Ramos (cell line): ENCODE results near the gene TDRD12.
"Not testable (repeated sequence)": the region's sequence is repeated elsewhere in the genome, so short reads cannot be mapped to it uniquely, and the experiment has no call there.

Experiments used
- in situ Hi-C: fragments of 300-500 bp; cut with MboI; formaldehyde crosslinking; loops from one replicate; pipeline ENCODE4 v1.14.3; 2022; ENCODE audit warnings: low sequenced_read_pairs; ENCODE audit not compliant: unreplicated experiment

The TDRD12 gene

GRCh38 chr19:32691952-32692726, 27.4 kb upstream of the TDRD12 start:
- in situ Hi-C loops, result no loop called here

GRCh38 chr19:32692727-32693061, 26.9 kb upstream of the TDRD12 start:
- in situ Hi-C loops, result no loop called here

GRCh38 chr19:32693151-32694108, 26.1 kb upstream of the TDRD12 start:
- in situ Hi-C loops, result not testable (repeated sequence)

GRCh38 chr19:32694316-32694715, 25.3 kb upstream of the TDRD12 start:
- in situ Hi-C loops, result not testable (repeated sequence)

GRCh38 chr19:32694851-32695250, 24.7 kb upstream of the TDRD12 start:
- in situ Hi-C loops, result not testable (repeated sequence)

GRCh38 chr19:32695506-32695905, 24.1 kb upstream of the TDRD12 start:
- in situ Hi-C loops, result not testable (repeated sequence)

GRCh38 chr19:32696771-32697170, 22.8 kb upstream of the TDRD12 start:
- in situ Hi-C loops, result not testable (repeated sequence)

- in situ Hi-C loops, result not testable (repeated sequence)
Observed at GRCh38 chr19:32700129-32700528, 19.4 kb upstream of the TDRD12 start.

GRCh38 chr19:32702010-32702409, 17.6 kb upstream of the TDRD12 start:
- in situ Hi-C loops, result no loop called here

- in situ Hi-C loops, result not testable (repeated sequence)
Observed at GRCh38 chr19:32704006-32704405, 15.6 kb upstream of the TDRD12 start.

GRCh38 chr19:32708457-32708856, 11.1 kb upstream of the TDRD12 start:
- in situ Hi-C loops, result no loop called here

GRCh38 chr19:32709032-32709431, 10.5 kb upstream of the TDRD12 start:
- in situ Hi-C loops, result no loop called here

GRCh38 chr19:32711747-32712146, 7.8 kb upstream of the TDRD12 start:
- in situ Hi-C loops, result no loop called here

- in situ Hi-C loops, result not testable (repeated sequence)
Observed at GRCh38 chr19:32716203-32716602, 3.4 kb upstream of the TDRD12 start.

GRCh38 chr19:32717496-32717895, 2.1 kb upstream of the TDRD12 start:
- in situ Hi-C loops, result no loop called here

- in situ Hi-C loops, result no loop called here
Observed at GRCh38 chr19:32718286-32718685, 1.3 kb upstream of the TDRD12 start.

- in situ Hi-C loops, result no loop called here
Observed at GRCh38 chr19:32720216-32720935, 809 bp downstream of the TDRD12 start.

GRCh38 chr19:32720936-32721250, 1.3 kb downstream of the TDRD12 start:
- in situ Hi-C loops, result no loop called here

GRCh38 chr19:32735936-32736335, 16.4 kb downstream of the TDRD12 start:
- in situ Hi-C loops, result no loop called here

GRCh38 chr19:32743021-32743420, 23.5 kb downstream of the TDRD12 start:
- in situ Hi-C loops, result no loop called here

- in situ Hi-C loops, result no loop called here
Observed at GRCh38 chr19:32743447-32743846, 23.9 kb downstream of the TDRD12 start.
